ENCODE measurements around the gene WBP1.

The WBP1 gene

DNA sequence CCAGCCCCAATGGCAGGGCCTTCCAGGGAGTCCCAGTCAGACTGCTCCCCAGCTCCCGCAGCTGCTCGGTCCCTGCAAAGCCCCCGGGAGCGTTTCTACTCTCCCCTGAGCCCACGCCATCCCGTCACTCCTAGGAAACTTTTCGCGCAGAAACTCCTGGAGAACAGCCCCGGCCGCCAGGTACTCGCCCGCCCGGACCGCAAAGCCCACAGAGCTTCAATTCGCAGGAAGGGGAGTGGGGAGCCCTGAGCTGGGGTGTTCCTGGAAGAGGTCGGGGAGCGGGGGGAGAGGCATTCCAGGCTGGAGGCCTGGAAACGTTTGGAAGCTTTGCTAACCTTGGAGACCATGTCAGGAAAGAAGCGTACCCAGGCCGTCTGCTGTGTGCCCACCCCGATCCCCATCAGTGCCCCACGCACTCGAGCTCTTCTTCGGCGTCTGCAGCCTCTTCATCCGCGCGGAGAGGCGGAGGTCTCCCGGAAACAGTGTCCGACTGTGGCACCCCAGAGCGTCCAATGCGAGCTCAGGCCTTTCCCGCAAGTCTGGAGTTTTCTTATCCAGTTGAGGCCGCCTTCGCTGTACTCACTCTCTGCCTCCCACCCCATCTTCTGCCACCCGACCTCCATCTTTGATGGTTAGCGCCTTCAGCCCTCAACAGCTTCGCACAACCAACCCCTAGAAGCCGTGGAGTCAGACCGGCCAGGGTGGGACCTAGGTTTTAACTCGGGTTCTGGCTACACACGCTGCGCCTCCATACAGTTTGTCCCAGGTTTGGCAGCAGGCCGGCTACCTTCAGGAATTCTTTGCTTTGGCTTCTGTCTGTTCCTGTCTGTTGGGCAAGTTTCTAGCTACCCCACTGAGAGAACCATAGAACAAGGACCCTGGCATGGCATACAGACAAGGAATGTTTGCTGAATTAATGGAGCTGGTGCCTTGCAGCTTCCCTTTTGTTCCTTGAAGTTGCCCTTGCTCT, 45.6 kb downstream of the WBP1 start:
- TF ChIP-seq, protein P1, sequence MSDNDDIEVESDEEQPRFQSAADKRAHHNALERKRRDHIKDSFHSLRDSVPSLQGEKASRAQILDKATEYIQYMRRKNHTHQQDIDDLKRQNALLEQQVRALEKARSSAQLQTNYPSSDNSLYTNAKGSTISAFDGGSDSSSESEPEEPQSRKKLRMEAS (IDR thresholded peaks at IDR 0.05), result no peak
- TF ChIP-seq NFIC (IDR thresholded peaks at IDR 0.05), result no peak
- TF ChIP-seq ZBTB7A (IDR thresholded peaks at IDR 0.05; ENCODE audit: low read depth), result no peak
- no peak for TF ChIP-seq TAF1 (IDR thresholded peaks at IDR 0.05; ENCODE audit: low read depth)
- no peak for TF ChIP-seq CEBPB (IDR thresholded peaks at IDR 0.05)
- TF ChIP-seq YY1 (IDR thresholded peaks at IDR 0.05; ENCODE audit: low read depth), result no peak
- no peak for TF ChIP-seq TCF12 (IDR thresholded peaks at IDR 0.05; ENCODE audit: low read depth)
- no peak for TF ChIP-seq CREB1 (IDR thresholded peaks at IDR 0.05; ENCODE audit: low read depth)
- no peak for TF ChIP-seq EP300 (IDR thresholded peaks at IDR 0.05; ENCODE audit: borderline replicate concordance)
- TF ChIP-seq, protein P2, sequence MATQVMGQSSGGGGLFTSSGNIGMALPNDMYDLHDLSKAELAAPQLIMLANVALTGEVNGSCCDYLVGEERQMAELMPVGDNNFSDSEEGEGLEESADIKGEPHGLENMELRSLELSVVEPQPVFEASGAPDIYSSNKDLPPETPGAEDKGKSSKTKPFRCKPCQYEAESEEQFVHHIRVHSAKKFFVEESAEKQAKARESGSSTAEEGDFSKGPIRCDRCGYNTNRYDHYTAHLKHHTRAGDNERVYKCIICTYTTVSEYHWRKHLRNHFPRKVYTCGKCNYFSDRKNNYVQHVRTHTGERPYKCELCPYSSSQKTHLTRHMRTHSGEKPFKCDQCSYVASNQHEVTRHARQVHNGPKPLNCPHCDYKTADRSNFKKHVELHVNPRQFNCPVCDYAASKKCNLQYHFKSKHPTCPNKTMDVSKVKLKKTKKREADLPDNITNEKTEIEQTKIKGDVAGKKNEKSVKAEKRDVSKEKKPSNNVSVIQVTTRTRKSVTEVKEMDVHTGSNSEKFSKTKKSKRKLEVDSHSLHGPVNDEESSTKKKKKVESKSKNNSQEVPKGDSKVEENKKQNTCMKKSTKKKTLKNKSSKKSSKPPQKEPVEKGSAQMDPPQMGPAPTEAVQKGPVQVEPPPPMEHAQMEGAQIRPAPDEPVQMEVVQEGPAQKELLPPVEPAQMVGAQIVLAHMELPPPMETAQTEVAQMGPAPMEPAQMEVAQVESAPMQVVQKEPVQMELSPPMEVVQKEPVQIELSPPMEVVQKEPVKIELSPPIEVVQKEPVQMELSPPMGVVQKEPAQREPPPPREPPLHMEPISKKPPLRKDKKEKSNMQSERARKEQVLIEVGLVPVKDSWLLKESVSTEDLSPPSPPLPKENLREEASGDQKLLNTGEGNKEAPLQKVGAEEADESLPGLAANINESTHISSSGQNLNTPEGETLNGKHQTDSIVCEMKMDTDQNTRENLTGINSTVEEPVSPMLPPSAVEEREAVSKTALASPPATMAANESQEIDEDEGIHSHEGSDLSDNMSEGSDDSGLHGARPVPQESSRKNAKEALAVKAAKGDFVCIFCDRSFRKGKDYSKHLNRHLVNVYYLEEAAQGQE (IDR thresholded peaks at IDR 0.05; ENCODE audit: low read depth), result no peak
- TF ChIP-seq RAD21 (IDR thresholded peaks at IDR 0.05; ENCODE audit: low read depth), result no peak
- TF ChIP-seq FOXM1 (IDR thresholded peaks at IDR 0.05; ENCODE audit: borderline replicate concordance, low read depth), result no peak
- TF ChIP-seq EGR1 (IDR thresholded peaks at IDR 0.05), result no peak
- no peak for TF ChIP-seq USF1 (IDR thresholded peaks at IDR 0.05)
- no peak for TF ChIP-seq TEAD4 (IDR thresholded peaks at IDR 0.05)

DNA sequence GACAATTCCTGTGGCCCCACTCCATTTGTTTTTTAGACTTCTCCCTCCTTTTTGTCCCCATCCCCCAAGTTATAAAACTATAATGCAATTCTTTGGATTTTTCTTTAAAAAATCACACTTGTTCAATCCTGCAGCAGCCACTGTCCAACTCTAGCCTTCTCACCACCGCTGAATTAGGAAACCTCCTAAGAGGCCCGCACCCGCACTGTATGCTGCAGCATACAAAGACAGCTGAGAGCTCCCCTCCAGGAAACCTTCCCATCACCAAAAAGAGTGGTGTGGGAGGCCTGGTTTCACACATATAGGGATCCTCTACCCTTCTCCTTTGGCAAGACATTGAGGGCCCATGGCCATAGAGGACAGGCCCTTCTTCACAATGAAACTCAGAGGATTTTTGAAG, 46.4 kb downstream of the WBP1 start:
- TF ChIP-seq FOXM1 (IDR thresholded peaks at IDR 0.05; ENCODE audit: borderline replicate concordance, low read depth), result no peak
- TF ChIP-seq ZBTB7A (IDR thresholded peaks at IDR 0.05; ENCODE audit: low read depth), result no peak
- no peak for TF ChIP-seq EGR1 (IDR thresholded peaks at IDR 0.05)
- no peak for TF ChIP-seq NFIC (IDR thresholded peaks at IDR 0.05)
- no peak for TF ChIP-seq RAD21 (IDR thresholded peaks at IDR 0.05; ENCODE audit: low read depth)
- TF ChIP-seq TEAD4 (IDR thresholded peaks at IDR 0.05), result no peak
- no peak for TF ChIP-seq EP300 (IDR thresholded peaks at IDR 0.05; ENCODE audit: borderline replicate concordance)

- TF ChIP-seq ZBTB7A (IDR thresholded peaks at IDR 0.05; ENCODE audit: low read depth), result no peak
Observed at GRCh38 chr2:74505448-74506246, 47.4 kb downstream of the WBP1 start.

- TF ChIP-seq USF1 (IDR thresholded peaks at IDR 0.05) (peak; percentile 86), TAF1 (IDR thresholded peaks at IDR 0.05; ENCODE audit: low read depth) (peak; percentile 86), TEAD4 (IDR thresholded peaks at IDR 0.05) (no peak), CEBPB (IDR thresholded peaks at IDR 0.05) (peak; percentile 51; the same call in 1 of the 2 replicates), ZBTB7A (IDR thresholded peaks at IDR 0.05; ENCODE audit: low read depth) (no peak; the same call in none of the 2 replicates), EP300 (IDR thresholded peaks at IDR 0.05; ENCODE audit: borderline replicate concordance) (no peak), EGR1 (IDR thresholded peaks at IDR 0.05) (0 out of 2 replicates have a peak, but pooled peaks have one; percentile 56), FOXM1 (IDR thresholded peaks at IDR 0.05; ENCODE audit: borderline replicate concordance, low read depth) (no peak), RAD21 (IDR thresholded peaks at IDR 0.05; ENCODE audit: low read depth) (no peak), CREB1 (IDR thresholded peaks at IDR 0.05; ENCODE audit: low read depth) (no peak), TCF12 (IDR thresholded peaks at IDR 0.05; ENCODE audit: low read depth) (peak; percentile 71; the same call in 1 of the 2 replicates), NFIC (IDR thresholded peaks at IDR 0.05) (peak; percentile 33; the same call in 1 of the 2 replicates), YY1 (IDR thresholded peaks at IDR 0.05; ENCODE audit: low read depth) (peak; percentile 95)
- TF ChIP-seq, protein P2 (IDR thresholded peaks at IDR 0.05; ENCODE audit: low read depth), result no peak
- TF ChIP-seq, protein P1 (IDR thresholded peaks at IDR 0.05), result peak; percentile 80
Observed at GRCh38 chr2:74507145-74507925, 49.1 kb downstream of the WBP1 start, which contains the start of gene PCGF1. Gene PCGF1, minus strand, starts transcription at chr2:74507695. Its CDS starts 27 bp downstream, at chr2:74507668.
